ELR (cell line): ENCODE data around the gene ATP1B4.
"Not testable (repeated sequence)": the region's sequence is repeated elsewhere in the genome, so short reads cannot be mapped to it uniquely, and the experiment has no call there.

Source experiments
- DNase-seq: peaks from one replicate; pipeline ENCODE4 v3.0.0-alpha.2; 2015; ENCODE audit warnings: low read depth

The ATP1B4 gene

DNA sequence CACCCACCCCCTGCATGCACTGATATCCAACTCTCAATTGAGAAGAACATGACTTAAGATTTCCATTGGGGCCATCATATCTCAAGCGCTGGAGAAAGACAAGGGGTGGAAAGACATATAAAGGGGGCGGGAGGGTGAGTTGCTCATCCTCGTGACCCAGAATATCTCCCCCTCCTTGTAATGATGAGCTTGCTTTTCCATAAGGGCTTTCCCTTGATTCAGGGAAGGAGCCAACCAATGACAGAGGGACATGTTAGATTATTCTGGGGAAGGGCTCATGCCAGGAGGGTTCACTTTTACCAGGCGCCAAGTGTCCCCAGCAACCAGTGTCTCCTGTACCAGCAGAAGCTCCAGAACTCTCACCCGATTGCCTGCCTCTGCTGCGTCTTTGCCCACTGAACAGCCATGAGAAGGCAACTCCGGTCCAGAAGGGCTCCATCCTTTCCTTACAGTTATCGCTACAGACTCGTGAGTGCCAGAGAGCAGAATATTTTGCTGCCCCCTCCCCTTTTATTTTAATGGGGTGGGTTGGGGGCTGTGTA lies at the start of gene ATP1B4:
ATP1B4 (plus strand) TSS at position 326 of the 542 bp plus-strand sequence; CDS start at position 406, 80 bp downstream.
- DNase-seq: no peak

- peak; percentile 6 for DNase-seq
Measured at GRCh38 chrX:120315776-120316175, 46.1 kb upstream of the ATP1B4 start.

DNA sequence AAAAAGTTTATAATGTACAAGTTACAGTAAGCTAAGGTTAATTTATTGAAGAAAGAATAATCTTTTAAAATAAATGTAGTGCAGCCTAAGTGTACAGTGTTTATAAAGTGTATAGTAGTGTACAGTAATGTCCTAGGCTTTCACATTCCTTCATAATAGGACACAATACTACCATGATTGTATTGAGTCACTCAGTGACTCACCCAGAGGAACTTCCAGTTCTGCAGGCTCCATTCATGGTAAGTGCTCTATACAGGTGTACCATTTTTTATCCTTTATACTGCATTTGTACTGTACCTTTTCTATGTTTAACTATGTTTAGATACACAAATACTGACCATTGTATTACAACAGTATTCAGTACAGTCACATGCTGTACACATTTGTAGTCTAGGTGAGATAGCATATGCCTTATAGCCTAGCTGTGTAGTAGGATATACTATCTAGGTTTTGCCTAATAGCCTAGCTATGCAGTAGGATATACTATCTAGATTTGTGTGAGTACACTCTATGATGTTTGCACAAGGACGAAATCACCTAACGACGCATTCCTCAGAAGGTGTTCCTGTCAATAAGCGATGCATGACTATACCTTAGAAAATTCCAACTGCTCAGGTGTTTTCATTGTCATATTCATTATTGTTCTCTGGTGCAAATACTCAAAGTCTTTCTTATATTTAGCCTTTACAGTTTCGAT lies 45.2 kb upstream of the ATP1B4 start:
- DNase-seq: peak; percentile 62

DNA sequence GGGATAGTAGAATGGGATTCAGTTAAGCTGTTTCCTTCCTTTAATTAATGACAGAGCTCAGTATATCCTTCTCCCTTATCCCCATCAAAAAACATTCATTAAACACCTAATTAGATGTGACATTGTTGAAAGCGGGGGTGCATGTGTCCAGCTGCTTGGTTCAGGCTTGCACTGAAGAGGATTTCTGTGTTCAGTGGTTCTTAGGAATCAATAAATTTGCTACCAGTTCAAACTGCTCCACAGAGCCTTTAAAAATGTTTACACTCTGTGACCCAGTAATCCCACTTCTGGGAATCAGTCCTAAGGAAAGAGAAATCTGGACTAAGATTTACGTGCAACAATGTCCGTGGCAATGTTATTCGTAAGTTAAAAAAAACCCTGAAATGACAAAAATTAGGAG lies 43.5 kb upstream of the ATP1B4 start:
- no peak for DNase-seq

- DNase-seq: no peak
Measured at GRCh38 chrX:120321520-120322281, 40.2 kb upstream of the ATP1B4 start.

DNA sequence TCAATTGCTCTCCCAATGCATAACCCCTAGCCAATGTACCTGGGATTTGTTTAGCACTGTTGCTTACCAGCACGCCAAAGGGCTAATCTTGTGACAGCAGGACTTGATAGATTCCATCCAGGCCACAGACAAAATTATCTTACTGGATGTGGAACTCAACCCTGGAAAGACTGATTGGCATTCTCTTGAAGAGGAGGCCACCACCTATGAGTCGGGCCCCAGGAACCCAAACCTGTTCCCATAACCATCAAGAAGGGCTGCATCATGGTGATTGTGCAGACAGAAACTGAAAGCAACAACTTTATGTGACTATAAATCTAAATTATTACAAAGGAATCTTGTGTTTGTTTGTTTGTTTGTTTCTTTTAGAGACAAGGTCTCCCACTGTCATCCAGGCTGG lies 30.8 kb upstream of the ATP1B4 start:
- DNase-seq: no peak

DNA sequence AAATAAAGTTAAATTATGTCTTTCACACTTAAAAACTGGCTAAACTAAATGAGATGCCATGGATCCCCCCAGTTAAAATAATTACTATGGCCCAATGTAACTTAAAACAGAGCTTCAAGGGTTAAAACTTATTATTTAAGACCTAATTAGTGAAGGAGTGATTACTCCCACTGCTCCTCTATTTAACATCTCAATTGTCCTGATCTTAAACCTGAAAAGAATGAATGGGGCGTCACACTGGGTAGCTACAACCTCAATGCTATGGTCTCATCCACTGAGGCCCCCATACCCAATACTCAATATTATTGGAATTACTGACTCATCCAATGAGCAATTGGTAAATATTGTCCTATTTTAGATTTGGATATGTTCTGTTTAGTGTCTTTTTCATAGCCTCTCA lies 29.5 kb upstream of the ATP1B4 start:
- no peak for DNase-seq

GRCh38 chrX:120334151-120334550 lies 27.7 kb upstream of the ATP1B4 start:
- no peak for DNase-seq

GRCh38 chrX:120334603-120335002 lies 27.3 kb upstream of the ATP1B4 start:
- DNase-seq: no peak

DNA sequence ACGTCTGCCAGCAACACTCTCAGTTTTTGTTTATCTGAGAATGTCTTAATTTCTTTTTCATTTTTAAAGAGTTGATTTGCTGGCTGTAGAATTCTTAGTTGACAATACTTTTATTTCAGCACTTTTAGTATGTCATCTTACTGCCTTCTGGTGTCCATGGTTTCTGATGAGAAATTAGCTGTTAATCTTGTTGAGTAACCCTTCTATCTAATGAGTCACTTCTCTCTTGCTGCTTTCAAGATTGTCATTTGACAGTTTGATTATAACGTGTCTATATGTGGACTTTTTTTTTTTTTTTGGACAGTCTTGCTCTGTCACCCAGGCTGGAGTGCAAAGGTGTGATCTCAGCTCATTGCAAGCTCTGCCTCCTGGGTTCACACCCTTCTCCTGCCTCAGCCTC lies 26.6 kb upstream of the ATP1B4 start:
- no peak for DNase-seq

DNA sequence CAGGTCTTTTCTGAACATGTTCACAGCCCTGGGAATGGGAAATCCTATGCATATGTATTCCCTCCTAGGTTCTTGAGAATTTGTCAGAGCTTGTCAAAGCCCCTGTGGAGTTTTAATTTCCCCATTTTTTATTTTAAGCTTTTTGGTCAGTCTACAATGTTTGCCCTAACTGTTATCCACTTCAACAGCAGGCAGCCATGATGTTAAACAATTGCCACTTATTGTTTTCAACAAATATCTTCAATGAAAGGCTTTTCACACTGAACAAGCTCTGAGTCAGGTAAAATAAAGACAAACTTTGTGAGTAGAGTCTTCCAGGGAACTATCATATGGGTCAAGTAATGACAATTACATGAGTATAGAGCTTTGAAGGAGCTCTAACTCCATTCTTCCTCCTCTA lies 25.0 kb upstream of the ATP1B4 start:
- DNase-seq: no peak

DNA sequence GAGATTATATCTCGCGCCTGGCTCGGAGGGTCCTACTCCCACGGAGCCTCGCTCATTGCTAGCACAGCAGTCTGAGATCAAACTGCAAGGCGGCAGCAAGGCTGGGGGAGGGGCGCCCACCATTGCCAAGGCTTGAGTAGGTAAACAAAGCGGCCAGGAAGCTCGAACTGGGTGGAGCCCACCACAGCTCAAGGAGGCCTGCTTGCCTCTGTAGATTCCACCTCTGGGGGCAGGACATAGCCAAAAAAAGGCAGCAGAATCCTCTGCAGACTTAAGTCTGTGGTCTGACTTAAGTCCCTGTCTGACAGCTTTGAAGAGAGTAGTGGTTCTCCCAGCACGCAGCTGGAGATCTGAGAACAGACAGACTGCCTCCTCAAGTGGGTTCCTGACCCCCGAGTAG lies 17.3 kb upstream of the ATP1B4 start:
- DNase-seq: not testable (repeated sequence)

DNA sequence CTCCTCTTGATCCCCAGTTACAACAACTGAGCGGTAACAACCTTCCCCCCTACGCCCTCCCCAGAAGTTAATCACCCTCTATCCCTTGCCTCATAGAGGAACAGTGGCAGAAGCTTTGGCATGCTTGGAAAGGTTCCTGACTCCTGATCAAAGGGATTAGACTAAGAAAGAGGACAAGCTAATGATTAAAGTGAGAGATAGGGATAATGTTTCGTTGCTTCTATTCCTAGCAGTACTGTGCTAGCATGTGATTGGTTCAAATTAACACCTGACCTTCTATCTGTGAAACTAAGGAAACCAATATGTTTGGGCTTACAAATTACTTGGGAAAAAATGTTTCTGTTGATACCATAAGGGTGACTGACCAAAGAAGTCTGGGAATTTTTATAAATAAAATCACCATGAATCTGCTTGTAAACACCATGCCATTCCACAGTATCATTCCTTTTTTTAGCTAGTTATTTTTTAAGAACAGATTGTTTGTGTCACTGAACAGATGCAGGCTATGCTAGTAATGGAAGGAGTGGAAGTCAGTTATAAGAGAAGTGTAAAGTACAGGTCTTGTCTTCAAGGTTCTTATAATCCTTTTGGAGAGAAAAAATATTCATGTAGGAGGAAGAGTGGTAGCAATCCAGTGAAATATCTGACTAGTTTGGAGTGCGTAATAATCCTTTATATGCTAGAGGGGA lies 11.3 kb upstream of the ATP1B4 start:
- DNase-seq: no peak

- no peak for DNase-seq
Measured at GRCh38 chrX:120356084-120356483, 5.8 kb upstream of the ATP1B4 start.

DNA sequence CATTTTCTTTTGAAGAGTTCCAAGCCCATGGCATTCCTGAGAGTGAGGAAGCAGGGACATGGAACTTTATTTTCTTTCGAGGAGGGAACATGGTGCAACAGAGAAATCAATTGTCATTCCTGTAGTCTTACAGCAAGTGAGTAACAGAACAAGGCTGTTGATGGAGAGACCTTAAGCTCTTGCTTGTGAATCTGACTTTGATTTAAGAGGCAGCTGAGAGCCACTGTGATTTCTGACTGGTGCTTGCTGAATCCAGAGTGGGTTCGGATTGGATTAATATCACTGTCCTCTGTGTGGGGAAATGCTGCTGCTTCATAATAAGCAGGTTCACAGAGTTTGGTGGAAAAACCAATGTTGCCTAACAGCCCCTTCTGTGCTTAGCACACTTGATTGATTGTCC lies 4.7 kb upstream of the ATP1B4 start:
- DNase-seq: no peak

DNA sequence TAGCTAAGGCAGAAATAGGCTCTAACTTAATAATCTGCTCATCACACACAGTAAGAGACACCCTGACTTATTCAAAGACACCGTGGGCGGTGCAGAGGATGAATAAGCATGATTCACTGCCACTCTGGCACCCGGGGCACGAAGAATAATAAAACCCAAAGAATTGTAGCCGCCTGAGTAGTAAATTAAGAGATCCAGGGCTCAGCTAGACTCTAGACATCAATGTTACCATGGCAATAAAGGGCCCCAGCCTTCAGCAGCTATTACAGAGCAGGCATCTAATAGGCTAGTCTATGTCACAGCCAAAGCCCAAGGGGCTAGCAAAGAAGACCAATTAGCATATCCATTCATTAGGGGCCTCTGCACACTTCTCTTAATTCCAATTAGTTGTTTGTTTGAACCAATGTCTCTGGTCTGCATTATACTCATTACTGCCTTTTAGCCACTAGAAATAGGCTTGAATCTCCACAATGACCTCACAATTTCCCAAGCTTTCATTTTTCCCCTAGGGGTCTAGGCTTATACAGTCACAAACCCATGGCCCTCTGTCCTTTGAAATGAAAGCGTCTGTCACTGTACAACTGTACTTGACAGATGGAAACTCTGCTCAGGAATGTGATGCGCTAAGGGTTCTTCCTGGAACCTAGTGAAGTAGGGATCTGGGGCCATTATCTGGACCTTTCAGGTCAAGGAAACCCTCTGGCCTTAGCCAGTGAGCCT lies 3.0 kb upstream of the ATP1B4 start:
- peak; percentile 14 for DNase-seq

DNA sequence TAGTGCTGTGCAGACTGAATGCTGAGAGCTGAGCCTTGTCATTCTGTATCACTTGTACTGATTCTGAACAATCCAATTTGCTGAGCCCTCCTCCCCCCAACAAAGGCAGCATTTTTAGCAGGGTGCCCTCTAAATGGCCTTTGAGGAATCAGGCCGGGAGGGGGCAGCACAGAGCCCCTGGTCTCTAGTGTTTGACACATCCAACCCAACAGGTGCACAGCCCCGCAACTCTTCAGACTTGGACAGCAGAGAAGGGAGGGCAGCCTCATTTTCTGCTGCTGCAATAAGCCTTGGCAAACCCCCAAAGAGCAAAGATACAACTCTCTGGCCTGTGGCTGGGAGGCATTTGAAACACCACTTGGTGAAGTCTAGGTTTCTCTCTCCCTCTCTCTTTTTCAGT lies 3.4 kb downstream of the ATP1B4 start:
- DNase-seq: peak; percentile 25

GRCh38 chrX:120365968-120366367 lies 4.1 kb downstream of the ATP1B4 start:
- no peak for DNase-seq

GRCh38 chrX:120366794-120367193 lies 4.9 kb downstream of the ATP1B4 start:
- DNase-seq: no peak

- DNase-seq: no peak
Measured at GRCh38 chrX:120367402-120368109, 5.7 kb downstream of the ATP1B4 start.

- no peak for DNase-seq
Measured at GRCh38 chrX:120372667-120373370, 10.9 kb downstream of the ATP1B4 start.
